GM18520 (cell line): ENCODE measurements around the gene NOX4.

Source experiments
- ATAC-seq: cut with Tn5 transposase; IDR thresholded peaks from one replicate; pipeline ENCODE4 v1.9.1; 2021; ENCODE audit not compliant: unreplicated experiment

NOX4 gene

GRCh38 chr11:89490981-89491690 is at the start of gene NOX4:
NOX4 (minus strand) TSS chr11:89491375; CDS start chr11:89491246, 129 bp downstream.
- ATAC-seq: no peak

- ATAC-seq: no peak
Observed at GRCh38 chr11:89540826-89541225, 49.7 kb upstream of the NOX4 start.

GRCh38 chr11:89537936-89538335 is 46.8 kb upstream of the NOX4 start:
- ATAC-seq: no peak

GRCh38 chr11:89536926-89537325 is 45.8 kb upstream of the NOX4 start:
- ATAC-seq: no peak

GRCh38 chr11:89535221-89535620 is 44.0 kb upstream of the NOX4 start:
- ATAC-seq: no peak

GRCh38 chr11:89529626-89530380 is 38.6 kb upstream of the NOX4 start:
- ATAC-seq: no peak

- no peak for ATAC-seq
Observed at GRCh38 chr11:89521792-89522191, 30.6 kb upstream of the NOX4 start.

- ATAC-seq: no peak
Observed at GRCh38 chr11:89521294-89521693, 30.1 kb upstream of the NOX4 start.

GRCh38 chr11:89516496-89516895 is 25.3 kb upstream of the NOX4 start:
- ATAC-seq: no peak

- no peak for ATAC-seq
Observed at GRCh38 chr11:89508544-89508943, 17.4 kb upstream of the NOX4 start.

GRCh38 chr11:89504270-89504669 is 13.1 kb upstream of the NOX4 start:
- no peak for ATAC-seq

GRCh38 chr11:89503422-89503821 is 12.2 kb upstream of the NOX4 start:
- no peak for ATAC-seq

GRCh38 chr11:89502301-89502700 is 11.1 kb upstream of the NOX4 start:
- no peak for ATAC-seq

- no peak for ATAC-seq
Observed at GRCh38 chr11:89500336-89500735, 9.2 kb upstream of the NOX4 start.

GRCh38 chr11:89498845-89499448 is 7.8 kb upstream of the NOX4 start:
- ATAC-seq: no peak

GRCh38 chr11:89495951-89496350 is 4.8 kb upstream of the NOX4 start:
- ATAC-seq: no peak

- no peak for ATAC-seq
Observed at GRCh38 chr11:89493431-89493830, 2.3 kb upstream of the NOX4 start.

GRCh38 chr11:89490602-89490980 is 584 bp downstream of the NOX4 start:
- no peak for ATAC-seq

- ATAC-seq: no peak
Observed at GRCh38 chr11:89489930-89490329, 1.2 kb downstream of the NOX4 start.

- ATAC-seq: no peak
Observed at GRCh38 chr11:89487016-89487415, 4.2 kb downstream of the NOX4 start.

GRCh38 chr11:89484896-89485295 is 6.3 kb downstream of the NOX4 start:
- ATAC-seq: no peak

- no peak for ATAC-seq
Observed at GRCh38 chr11:89477175-89477574, 14.0 kb downstream of the NOX4 start.
